PC-9 (cell line): ENCODE data around the gene ACO1. TPM values are rescaled to one million over a fixed set of nuclear protein-coding genes. Genes with fewer than 3 reads are reported as not detected.

Experiments
- BruUV-seq: library from RNA; stranded (reverse); fragments of 400-500 nt; replicated peaks from 2 replicates; lab custom pipeline; 2021; lab: Mats Ljungman, UMichigan
- CTCF ChIA-PET: fragments of 300-600 bp; sonication (Branson Sonifier 250); formaldehyde crosslinking; loops from one replicate; lab custom pipeline; 2022; ENCODE audit warnings: antibody characterized with exemption; lab: Charles Lee
- POLR2A ChIA-PET: fragments of 300-600 bp; sonication (Branson Sonifier 250); formaldehyde crosslinking; loops from one replicate; lab custom pipeline; 2022; ENCODE audit warnings: antibody characterized with exemption; ENCODE audit not compliant: unreplicated experiment; lab: Charles Lee
- DNase-seq, 2 experiments: peaks; one replicate each; pipeline versions ENCODE4 v3.0.0 to v3.0.0-alpha.2; 2015 to 2022; ENCODE audit warnings: mixed read lengths in 1 of 2
- H2AFZ ChIP-seq: fragments of 200-600 bp; sonication (generic); 2 replicates; pipeline ENCODE4 v1.8.1; 2017; ENCODE audit warnings: antibody characterized with exemption
- H3F3A ChIP-seq: fragments of 200-600 bp; sonication (generic); 2 replicates; pipeline ENCODE4 v1.8.1; 2017; ENCODE audit warnings: antibody characterized with exemption, mild to moderate bottlenecking, low read depth; ENCODE audit not compliant: insufficient read depth
- H3K27ac ChIP-seq: fragments of 200-600 bp; sonication (generic); 2 replicates; pipeline ENCODE4 v1.6.1; 2016; ENCODE audit warnings: mixed run types
- H3K27me3 ChIP-seq: fragments of 200-600 bp; sonication (generic); 2 replicates; pipeline ENCODE4 v1.6.1; 2016; ENCODE audit warnings: low read depth, mixed run types; ENCODE audit not compliant: insufficient read depth
- H3K36me3 ChIP-seq: fragments of 200-600 bp; sonication (generic); 2 replicates; pipeline ENCODE4 v1.6.1; 2016; ENCODE audit warnings: low read depth, mixed run types
- H3K4me1 ChIP-seq: fragments of 200-600 bp; sonication (generic); replicated peaks from 2 replicates; pipeline ENCODE4 v1.6.1; 2016; ENCODE audit warnings: mixed run types; ENCODE audit not compliant: insufficient read depth
- H3K4me2 ChIP-seq: fragments of 200-600 bp; sonication (generic); 2 replicates; pipeline ENCODE4 v1.6.1; 2017; ENCODE audit warnings: mixed run types
- H3K4me3 ChIP-seq: fragments of 200-600 bp; sonication (generic); 2 replicates; pipeline ENCODE4 v1.6.1; 2016; ENCODE audit warnings: mixed run types
- H3K79me2 ChIP-seq: fragments of 200-600 bp; sonication (generic); 2 replicates; pipeline ENCODE4 v1.6.1; 2017; ENCODE audit warnings: low read depth, mixed run types
- H3K9me2 ChIP-seq: fragments of 200-600 bp; sonication (generic); 2 replicates; pipeline ENCODE4 v1.8.1; 2017; ENCODE audit warnings: mild to moderate bottlenecking; ENCODE audit not compliant: insufficient read depth
- H3K9me3 ChIP-seq: fragments of 200-600 bp; sonication (generic); 2 replicates; pipeline ENCODE4 v1.8.1; 2016; ENCODE audit warnings: low read depth; ENCODE audit not compliant: insufficient read depth
- H4K20me1 ChIP-seq: fragments of 200-600 bp; sonication (generic); 2 replicates; pipeline ENCODE4 v1.8.1; 2017; ENCODE audit not compliant: insufficient read depth
- EZH2 ChIP-seq: fragments of 200-600 bp; sonication (generic); IDR thresholded peaks from 2 replicates; pipeline ENCODE4 v1.8.0; 2017; ENCODE audit warnings: antibody characterized with exemption, low read depth
- intact Hi-C: fragments of 100-400 bp; cut with micrococcal nuclease; formaldehyde crosslinking; loops from one replicate; pipeline ENCODE4 v1.10.0; 2022; ENCODE audit not compliant: unreplicated experiment
- total RNA-seq: library from RNA; stranded (reverse); gene quantifications from 2 replicates; pipeline ENCODE4 v1.2.3, GENCODE V29; 2021
- TF ChIP-seq, protein P1 (sequence below): fragments of 200-600 bp; sonication (generic); conservative IDR thresholded peaks from 2 replicates; pipeline ENCODE4 v1.6.1; 2017; ENCODE audit warnings: mixed run types, antibody characterized with exemption, mild to moderate bottlenecking, moderate library complexity

The ACO1 gene
- total RNA-seq, 1 experiment from 2014 or later = 30.2 TPM

GRCh38 chr9:32463500-32464293 lies 79.3 kb downstream of the ACO1 start:
- Histone ChIP-seq H3K4me2 (no peak overlapping the region), H4K20me1 (no peaks in the 10 kb centered on the region), H3K27me3 (no peaks in the 10 kb centered on the region), H3K36me3 (no peaks in the 10 kb centered on the region), H3K9me2 (no peaks in the 10 kb centered on the region), H3K4me3 (no peak overlapping the region), H3K27ac (no peak overlapping the region), H3K9me3 (no peaks in the 10 kb centered on the region), H3K79me2 (no peaks in the 10 kb centered on the region), H2AFZ (no peak overlapping the region), H3K4me1 (no peaks in the 10 kb centered on the region), H3F3A (no peaks in the 10 kb centered on the region)
- TF ChIP-seq, protein P1, sequence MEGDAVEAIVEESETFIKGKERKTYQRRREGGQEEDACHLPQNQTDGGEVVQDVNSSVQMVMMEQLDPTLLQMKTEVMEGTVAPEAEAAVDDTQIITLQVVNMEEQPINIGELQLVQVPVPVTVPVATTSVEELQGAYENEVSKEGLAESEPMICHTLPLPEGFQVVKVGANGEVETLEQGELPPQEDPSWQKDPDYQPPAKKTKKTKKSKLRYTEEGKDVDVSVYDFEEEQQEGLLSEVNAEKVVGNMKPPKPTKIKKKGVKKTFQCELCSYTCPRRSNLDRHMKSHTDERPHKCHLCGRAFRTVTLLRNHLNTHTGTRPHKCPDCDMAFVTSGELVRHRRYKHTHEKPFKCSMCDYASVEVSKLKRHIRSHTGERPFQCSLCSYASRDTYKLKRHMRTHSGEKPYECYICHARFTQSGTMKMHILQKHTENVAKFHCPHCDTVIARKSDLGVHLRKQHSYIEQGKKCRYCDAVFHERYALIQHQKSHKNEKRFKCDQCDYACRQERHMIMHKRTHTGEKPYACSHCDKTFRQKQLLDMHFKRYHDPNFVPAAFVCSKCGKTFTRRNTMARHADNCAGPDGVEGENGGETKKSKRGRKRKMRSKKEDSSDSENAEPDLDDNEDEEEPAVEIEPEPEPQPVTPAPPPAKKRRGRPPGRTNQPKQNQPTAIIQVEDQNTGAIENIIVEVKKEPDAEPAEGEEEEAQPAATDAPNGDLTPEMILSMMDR = no peak
- TF ChIP-seq EZH2 = no peak
- ChIA-PET CTCF (no interaction called here), POLR2A (no interaction called here)
- BruUV-seq = no TSS peak
- intact Hi-C loops = no loop called here
- no peak for DNase-seq

DNA sequence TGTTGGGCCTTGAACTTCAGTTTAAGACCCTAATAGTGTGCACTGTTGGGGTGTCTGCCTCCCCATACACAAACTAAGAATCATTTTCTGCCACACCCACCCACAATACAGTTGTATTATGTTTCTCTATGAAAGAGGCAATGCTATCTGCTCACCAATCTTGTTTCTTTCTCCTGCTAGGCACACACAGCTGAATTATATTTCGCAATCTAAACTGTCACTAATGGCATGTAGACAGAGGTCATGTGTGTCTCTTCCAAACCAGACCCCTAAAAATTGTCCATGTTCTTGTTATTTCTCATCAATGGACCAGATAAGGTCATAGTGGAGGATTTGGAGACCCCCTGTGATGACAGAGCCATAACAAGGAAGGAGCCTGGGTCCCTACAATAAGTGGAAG lies 84.3 kb downstream of the ACO1 start:
- no peak overlapping the region for H3K4me2 ChIP-seq
- H3K9me3 ChIP-seq = no peaks in the 10 kb centered on the region
- ChIA-PET POLR2A (no interaction called here), CTCF (no interaction called here)
- no peak overlapping the region for H3K4me3 ChIP-seq
- no peaks in the 10 kb centered on the region for H3K79me2 ChIP-seq
- DNase-seq = no peak
- no peaks in the 10 kb centered on the region for H3K27me3 ChIP-seq
- no peak for TF ChIP-seq EZH2
- TF ChIP-seq, protein P1 = no peak
- H4K20me1 ChIP-seq = no peaks in the 10 kb centered on the region
- no peak overlapping the region for H3K27ac ChIP-seq
- H3K4me1 ChIP-seq = no peaks in the 10 kb centered on the region
- H3K36me3 ChIP-seq = no peaks in the 10 kb centered on the region
- no peaks in the 10 kb centered on the region for H3F3A ChIP-seq
- intact Hi-C loops = no loop called here
- no TSS peak for BruUV-seq
- no peak overlapping the region for H2AFZ ChIP-seq
- no peaks in the 10 kb centered on the region for H3K9me2 ChIP-seq

DNA sequence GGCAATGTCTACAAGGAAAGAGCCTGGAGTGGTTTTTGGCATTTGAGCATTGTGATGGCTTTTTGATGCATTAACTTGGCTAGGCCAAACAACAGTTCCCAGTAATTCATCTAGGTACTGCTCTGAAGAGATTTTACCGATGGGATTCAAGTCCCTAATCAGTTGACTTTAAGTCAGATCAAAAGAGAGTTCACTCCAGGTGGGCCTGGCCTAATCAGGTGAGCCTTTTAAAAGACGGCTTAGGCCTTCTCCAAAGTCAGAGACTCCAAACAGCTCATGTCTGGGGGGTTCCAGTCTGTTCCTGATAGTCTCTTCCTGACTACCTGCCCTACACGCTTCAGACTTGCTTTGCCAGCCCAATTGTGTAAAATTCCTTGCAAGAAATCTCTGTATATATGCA lies 87.9 kb downstream of the ACO1 start:
- Histone ChIP-seq H3K36me3 (no peaks in the 10 kb centered on the region), H3K9me3 (no peaks in the 10 kb centered on the region), H3K27ac (no peak overlapping the region), H3K27me3 (no peaks in the 10 kb centered on the region), H3K4me2 (no peak overlapping the region), H3K9me2 (no peaks in the 10 kb centered on the region), H3K4me3 (no peak overlapping the region), H3K79me2 (no peaks in the 10 kb centered on the region), H2AFZ (no peak overlapping the region), H3K4me1 (no peaks in the 10 kb centered on the region), H3F3A (no peaks in the 10 kb centered on the region), H4K20me1 (no peaks in the 10 kb centered on the region)
- no TSS peak for BruUV-seq
- intact Hi-C loops = no loop called here
- no peak for DNase-seq
- TF ChIP-seq EZH2 = no peak
- TF ChIP-seq, protein P1 = no peak
- CTCF ChIA-PET = no interaction called here
- POLR2A ChIA-PET = no interaction called here
